GM19455 (cell line): ENCODE results near the gene ZC3HAV1L.
"Not testable (repeated sequence)": the region's sequence is repeated elsewhere in the genome, so short reads cannot be mapped to it uniquely, and the experiment has no call there.

ENCODE experiments used
- ATAC-seq: cut with Tn5 transposase; IDR thresholded peaks from one replicate; pipeline ENCODE4 v1.9.1; 2021; ENCODE audit not compliant: unreplicated experiment

Gene ZC3HAV1L, protein sequence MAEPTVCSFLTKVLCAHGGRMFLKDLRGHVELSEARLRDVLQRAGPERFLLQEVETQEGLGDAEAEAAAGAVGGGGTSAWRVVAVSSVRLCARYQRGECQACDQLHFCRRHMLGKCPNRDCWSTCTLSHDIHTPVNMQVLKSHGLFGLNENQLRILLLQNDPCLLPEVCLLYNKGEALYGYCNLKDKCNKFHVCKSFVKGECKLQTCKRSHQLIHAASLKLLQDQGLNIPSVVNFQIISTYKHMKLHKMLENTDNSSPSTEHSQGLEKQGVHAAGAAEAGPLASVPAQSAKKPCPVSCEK

DNA sequence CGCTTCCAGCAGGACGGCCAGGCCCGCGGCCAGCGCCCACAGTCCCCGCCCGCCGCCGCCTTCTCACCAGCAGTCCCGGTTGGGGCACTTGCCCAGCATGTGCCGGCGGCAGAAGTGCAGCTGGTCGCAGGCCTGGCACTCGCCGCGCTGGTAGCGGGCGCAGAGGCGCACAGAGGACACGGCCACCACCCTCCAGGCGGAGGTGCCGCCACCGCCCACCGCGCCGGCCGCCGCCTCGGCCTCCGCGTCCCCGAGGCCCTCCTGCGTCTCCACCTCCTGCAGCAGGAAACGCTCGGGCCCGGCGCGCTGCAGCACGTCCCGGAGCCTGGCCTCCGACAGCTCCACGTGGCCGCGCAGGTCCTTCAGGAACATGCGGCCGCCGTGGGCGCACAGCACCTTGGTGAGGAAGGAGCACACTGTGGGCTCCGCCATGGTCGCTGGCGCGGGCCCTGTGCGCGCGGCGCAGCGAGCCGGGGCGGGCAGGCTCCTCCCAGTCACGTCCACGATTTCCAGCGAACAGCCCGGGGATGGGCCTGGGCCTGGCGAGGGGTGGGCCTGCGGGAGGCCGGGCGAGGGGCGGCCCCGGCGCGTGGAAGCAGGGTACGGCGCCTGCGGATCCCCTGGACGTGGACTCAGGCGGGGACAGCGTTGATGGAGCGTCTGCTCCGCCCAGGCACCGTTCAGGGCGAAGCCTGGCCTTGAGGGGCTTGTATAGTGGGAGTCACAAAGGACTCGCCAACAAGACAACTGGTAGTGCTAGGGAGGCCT lies at the start of gene ZC3HAV1L:
Gene ZC3HAV1L, minus strand, starts transcription at position 457 of the 768 bp plus-strand sequence. Its CDS starts 25 bp downstream, at position 432.
- peak; percentile 85 for ATAC-seq

DNA sequence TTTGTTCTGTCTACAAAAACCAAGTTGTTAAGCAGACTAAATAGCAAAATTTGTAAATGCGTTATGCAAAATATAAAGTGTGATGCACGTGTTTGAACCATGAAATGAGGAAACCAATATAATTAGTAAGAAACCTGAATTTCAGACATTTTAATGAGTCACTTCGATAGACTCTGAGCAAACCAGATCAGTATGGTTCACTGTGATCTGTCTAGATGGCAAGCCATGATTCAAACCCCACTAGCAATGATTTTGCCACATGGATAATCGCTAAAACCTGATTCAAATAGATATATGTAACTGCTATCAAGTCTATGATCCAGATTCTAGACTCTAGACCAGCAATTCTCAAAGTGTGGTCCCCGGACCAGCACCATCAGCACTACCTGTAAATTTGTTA lies 48.9 kb upstream of the ZC3HAV1L start:
- ATAC-seq = no peak

DNA sequence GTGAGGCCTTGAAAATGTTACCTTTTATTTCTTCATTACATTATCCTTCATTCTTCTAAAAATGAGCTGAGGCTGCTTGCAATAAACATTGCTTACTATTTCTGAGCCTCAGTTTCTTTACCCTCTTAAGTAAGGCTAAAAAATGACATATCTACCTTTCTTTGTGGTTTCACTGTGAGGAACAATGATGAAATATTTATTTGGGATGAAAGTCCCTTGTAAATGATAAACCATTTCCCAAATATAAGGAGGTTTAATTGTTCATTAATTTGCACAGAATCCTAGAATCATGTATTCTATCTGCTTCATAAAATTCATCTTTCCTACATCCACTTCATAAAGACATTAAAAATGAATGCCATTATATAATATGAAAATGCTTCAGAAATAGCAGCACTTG lies 45.7 kb upstream of the ZC3HAV1L start:
- no peak for ATAC-seq

DNA sequence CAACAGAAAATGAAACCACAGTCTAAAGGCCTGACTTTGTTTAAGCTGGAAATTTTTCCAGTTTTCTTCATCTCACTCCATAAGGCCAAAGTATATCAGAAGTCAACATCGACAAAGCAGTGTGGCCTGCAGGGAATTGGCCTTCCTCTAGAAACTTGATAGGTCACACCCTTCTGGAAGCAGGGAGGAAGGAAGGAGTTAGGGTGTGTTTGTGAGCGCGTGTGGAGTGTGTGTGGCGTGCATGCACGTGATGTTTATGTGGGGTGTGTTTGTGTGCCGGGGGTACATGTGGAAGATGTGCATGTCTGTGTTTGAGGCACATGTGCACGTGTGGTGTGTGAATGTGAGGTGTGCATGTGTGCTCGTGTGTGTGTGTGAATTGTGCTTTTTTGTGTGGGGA lies 45.1 kb upstream of the ZC3HAV1L start:
- no peak for ATAC-seq

DNA sequence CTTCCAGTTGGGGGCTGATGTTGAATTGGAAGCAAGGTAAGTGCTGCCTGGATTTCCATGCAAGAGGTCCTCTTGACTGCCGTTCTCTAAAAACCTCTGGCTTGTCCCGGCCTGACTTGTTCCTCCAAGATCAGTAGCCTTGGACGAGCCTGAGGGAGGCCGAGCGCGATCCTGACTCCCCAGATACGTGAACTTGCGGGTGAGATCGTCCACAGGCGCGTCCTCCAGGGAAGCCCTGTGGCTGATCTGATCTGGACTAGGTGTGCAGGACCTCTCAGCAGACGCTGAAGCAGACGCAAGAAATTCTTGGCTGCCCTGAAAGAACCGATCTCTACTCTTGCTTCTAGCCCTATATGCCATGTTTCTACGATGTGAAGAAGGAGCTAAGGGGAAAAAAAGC lies 44.0 kb upstream of the ZC3HAV1L start:
- ATAC-seq = no peak

DNA sequence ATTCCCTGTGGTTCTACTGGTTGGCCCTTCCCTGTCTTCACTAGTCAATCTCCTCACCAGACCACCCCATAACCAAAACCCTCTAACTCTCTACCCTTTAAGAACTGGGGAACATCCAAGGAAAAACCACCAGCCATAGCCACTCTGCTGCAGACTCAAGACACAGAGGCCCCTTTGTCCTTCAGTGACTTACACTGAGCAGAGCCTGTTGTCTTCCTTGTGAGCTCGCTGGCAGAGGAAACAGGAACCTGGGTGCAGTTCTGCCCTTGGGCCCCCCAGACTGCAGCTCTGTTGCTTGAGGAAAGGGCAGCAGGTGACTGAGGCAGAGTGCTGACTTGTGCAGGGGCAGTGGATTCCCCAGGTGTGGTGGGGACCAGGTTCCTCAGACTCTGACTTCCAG lies 43.1 kb upstream of the ZC3HAV1L start:
- no peak for ATAC-seq

DNA sequence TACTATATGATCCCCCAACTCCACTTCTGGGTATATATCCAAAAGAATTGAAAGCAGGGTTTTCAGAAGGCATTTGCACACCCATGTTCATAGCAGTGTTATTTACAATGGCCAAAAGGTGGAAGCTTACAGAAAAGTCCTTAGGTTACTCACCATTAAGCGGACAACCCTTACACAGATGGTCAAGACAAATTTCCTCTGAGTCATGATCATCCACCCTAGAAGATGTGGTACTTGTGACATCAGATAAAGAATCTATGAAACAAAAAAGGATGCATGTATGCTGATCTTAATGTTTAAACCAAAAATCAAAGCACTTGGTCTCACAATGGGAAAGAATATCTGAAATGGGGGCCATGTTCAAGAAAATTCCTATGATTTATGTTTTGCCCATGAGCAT lies 42.6 kb upstream of the ZC3HAV1L start:
- no peak for ATAC-seq

DNA sequence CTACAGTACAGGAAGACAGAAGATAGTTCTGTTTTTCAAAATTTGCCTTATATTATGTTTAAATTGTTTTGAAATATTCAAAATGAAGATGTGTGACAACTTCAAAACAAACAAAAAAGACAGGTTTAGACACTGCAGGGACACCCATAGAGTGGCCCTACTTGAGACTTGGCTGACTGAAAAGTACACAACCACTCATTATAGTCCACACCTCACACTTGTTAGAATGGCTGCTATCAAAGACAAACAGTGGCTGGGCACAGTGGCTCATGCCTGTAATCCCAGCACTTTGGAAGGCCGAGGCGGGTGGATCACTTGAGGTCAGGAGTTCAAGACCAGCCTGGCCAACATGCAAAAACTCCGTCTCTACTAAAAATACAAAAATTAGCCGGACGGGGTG lies 41.9 kb upstream of the ZC3HAV1L start:
- not testable (repeated sequence) for ATAC-seq

DNA sequence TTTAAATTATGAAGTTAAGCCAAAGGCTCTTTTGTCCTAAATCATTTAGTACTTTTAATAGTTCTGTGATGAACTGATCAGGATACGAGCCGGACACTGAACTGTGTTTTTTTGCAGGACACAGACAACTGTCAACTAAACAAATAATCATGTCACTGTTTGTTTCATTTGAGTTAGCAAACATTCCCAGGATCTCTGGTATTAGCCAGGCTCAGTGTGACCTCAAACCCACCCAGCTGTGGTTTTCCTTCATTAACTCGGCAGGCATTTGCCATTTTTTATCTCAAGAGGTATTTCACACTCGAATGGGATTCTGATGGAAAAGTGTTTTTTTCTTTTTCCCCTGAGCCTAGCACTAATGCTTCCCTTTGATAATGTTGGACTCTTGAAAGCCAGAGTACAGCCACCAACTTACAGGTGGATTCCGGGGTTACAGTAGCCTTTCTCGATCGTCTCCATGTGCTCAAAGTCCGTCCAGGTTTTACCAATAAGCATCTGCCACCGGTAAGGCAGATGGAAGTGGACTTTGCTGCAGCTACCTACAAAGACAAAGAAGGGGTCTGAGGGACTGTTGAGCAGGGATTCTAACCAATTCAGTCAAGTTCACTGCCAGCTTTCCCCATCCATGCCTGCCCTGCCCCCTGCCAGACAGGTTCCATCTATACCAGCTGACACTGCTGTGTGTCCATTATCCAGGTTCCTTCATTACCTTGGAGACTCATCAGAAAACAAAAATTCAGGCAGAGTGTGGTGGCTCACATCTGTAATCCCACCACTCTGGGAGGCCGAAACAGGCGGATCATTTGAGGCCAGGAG lies 40.2 kb upstream of the ZC3HAV1L start:
- no peak for ATAC-seq

DNA sequence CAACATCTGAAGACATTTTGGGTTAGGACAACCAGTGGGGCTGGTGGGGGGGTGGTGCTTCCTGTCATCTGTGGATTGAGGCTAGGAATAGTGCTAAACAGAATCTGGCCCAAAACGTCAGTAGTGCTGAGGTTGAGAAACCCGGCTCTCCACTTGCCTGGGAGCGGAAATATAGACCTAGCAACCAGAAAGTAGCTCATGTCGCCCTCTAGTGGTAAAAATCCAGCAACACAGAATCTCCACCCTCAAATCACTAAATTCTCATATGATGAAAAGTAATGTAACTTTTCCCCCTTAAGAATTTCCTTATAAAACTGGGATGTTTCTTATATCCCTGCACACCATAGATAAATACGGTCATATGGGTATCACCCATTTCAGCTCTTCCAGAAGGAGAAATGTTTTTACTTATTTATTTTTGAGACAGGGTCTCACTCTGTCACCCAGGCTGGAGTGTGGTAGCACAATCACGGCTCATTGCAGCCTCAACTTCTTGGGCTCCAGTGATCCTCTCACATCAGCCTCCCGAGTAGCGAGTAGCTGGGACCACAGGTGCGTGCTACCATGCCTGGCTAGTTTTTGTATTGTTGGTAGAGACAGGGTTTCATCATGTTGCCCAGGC lies 39.3 kb upstream of the ZC3HAV1L start:
- peak; percentile 84 for ATAC-seq

DNA sequence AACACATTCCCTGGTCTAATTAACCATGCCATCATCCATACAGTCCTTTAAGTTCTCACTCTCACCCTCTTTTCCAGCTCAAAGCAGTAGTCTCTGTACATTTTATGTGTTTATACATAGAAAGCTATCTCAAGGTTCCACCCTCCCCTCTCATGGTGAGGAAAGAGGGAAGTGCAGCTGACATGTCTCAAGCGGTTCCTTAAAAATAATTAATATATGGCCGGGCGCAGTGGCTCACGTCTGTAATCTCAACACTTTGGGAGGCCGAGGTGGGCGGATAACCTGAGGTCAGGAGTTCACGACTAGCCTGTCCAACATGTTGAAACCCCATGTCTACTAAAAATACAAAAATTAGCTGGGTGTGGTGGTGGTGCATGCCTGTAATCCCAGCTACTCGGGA lies 37.0 kb upstream of the ZC3HAV1L start:
- ATAC-seq = no peak

DNA sequence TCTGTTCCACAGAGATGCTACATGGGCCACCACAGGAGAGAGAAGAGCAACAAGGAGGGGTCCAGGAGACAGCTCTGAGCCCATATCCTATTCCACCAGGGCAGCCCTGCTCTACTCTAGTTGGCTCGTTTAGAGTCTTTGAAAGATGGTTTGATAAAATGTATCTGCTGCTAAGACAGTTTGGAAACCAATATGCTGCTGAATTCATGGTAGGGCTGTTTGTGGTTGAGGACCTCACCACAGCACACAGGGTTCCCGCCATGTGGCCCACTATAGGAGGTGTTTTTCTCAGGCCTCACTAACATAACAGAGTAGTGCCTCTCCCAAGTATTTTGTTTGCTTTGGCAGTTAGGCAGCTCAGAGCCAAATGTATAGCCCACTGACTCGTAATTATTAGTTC lies 35.8 kb upstream of the ZC3HAV1L start:
- ATAC-seq = no peak

DNA sequence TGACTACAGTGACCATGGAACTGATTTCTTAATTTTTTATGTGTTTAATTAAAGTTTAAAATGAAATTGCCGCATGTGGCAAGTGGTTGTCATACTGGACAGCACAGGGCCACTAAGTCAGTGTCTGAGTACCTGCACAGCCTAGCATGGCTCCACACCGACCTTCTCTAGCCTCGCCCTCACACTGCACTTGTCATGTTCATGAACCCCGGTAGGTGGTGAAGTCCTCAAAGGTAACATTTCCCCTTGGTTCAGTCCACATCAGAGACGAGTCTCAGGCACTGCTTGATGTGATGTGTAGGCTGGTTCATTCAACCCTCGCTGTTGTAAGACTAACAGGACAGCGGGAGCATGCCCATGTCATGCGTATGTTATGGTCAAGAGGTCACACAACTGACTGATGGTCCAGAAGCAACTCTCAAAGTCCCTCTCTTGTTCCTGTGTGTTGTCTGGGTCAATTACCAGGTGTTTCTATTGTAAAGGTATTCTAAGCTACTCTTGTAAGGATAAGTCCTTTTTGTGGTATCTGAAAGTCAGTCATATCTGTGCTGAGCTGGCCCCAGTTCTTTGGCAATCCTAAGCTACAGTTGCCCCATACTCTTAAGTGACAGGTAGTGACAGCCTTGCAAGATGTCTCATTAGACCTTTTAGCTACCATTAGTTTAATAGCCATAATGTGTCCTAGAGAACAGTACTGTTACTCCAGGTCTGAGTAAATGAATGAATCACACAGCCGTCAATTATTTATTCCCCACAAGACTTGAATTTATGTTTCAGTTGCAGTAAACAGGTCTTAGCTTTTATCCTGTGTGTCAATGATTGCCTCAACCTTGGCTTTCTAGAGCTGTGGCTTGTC lies 32.9 kb upstream of the ZC3HAV1L start:
- no peak for ATAC-seq

DNA sequence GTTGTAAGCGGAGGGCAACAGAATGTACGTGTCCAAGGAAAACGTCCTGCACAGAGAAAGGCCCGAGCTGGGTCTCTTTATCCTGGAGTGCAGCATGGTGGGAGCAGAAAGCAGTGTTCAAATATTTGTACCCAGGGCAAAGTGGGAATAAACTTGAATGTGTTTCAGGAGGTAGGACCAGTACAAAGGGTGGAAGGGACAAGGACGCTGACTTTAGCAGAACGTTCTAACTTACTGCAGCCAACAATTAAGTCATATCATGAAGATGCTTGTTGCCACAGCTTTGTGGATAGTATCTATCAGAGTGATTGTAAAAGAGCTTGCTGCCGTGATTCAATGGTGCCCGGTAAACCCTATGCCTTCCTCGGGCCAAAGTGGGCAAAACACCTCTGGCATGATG lies 30.5 kb upstream of the ZC3HAV1L start:
- no peak for ATAC-seq

DNA sequence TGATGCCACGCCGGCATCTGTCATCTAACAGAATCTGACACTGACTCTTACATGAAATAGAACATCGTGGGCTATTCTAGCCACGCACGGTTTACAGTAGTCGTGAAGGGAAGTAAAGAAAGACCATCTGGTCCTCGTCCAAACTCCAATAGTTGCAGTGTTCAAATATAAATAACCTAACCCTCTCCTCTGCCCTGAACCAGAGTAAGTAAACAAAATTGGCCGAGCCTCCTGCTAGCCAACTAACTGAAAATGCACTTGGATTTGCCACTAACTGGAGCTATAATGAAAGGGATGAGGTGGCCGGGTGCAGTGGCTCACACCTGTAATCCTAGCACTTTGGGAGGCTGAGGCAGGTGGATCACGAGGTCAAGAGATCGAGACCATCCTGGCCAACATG lies 29.5 kb upstream of the ZC3HAV1L start:
- ATAC-seq = no peak

DNA sequence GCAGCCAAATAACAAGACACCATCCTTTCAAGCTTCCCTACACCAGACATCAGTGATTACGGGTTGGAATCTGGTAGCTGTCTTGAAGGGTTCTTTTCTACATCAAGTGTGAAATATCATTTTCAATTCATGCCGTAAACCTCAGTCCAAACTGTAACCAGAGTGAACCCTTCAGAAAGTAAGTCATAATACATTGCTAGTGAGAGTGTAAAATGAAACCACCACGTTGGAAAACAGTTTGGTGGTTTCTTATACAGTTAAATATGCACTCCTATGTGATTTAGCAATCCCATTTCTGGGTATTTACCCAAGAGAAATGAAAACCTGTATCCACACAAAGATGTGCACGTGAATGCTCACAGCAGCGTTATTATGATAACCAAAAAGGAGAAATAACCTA lies 25.6 kb upstream of the ZC3HAV1L start:
- no peak for ATAC-seq

DNA sequence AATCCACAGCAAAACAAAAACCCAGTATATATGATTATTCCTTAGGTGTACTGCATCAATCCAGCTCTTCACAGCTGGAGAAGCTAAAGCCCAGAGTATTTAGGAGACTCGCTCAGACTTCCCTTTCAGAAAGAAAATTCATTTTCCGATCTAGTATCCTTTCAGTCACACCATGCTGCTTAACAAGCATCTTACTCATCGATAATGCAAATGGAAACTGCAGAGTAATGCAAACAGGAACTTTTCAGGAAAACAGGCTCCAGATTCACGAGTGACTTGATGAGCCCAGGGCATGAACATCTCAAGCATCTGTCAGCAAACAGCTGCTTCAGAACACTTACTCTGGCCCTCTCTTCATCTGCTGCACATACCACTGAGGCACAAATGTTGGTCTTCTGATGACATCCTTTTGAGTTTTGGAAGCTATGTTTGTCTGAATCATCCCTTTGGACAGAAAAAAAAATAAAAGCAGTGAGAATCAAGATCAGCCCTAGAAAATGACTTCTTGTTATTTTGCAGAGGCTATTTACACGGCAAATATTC lies 24.9 kb upstream of the ZC3HAV1L start:
- ATAC-seq = no peak

DNA sequence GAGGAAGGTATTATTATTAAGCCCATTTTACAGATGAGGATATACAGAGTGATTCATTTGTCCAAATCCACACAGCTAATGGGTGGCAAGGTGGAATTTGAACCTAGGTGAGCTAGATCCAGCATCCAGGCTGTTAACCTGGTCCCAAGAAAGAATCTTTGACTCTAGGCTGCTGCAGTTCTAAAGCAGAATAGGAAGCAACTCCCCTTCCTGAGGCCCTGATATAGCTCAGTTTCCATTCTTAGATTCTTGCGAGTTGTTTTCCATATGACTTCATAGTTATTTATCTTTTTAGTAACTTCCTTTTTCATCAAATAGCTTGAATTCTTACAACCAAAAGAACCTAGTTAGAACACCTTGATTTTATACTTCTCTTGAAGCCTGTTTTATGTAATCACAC lies 24.1 kb upstream of the ZC3HAV1L start:
- ATAC-seq = no peak

DNA sequence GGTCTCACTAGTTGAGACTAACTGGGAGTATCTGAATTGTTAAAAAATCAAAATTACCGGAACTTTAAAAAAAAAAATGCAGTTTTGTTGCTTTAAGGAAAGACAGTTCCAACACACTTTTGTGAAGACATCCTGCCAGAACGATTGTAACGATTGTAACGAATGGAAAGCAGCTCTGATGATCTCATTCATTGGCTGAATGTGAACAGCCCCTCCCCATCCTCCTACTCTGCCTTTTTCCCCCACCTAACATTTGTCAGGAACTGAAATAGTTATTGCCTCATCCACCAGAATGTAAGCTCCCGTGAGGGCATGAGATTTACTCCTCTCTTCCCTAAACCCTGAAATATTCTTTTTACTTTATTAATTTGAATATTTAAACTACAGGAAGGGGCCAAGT lies 23.1 kb upstream of the ZC3HAV1L start:
- no peak for ATAC-seq

DNA sequence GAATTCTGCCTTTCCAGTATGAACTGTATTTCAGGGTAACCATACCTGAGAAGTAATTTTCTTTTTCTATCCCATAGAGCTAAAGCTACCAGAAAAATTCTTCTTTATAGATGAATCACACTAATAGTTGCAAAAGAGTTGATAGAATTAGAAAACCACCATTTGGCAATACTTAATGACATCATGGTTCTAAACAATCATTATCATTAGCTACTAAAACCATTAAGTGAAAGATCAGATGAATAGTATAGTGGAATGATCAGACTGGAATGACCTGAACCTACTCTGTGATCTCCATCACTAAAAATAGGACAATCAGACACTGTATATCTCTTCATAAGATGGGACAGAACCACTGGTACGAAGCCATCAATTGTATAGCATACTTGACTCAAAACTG lies 19.8 kb upstream of the ZC3HAV1L start:
- ATAC-seq = no peak
